A549 treated with dexamethasone at 1 μM for 4 hours (cell line): Measurements from ENCODE around the gene LBP. TPM values are rescaled to one million over a fixed set of nuclear protein-coding genes. Genes with fewer than 3 reads are reported as not detected.

Experiments
- total RNA-seq: library from RNA; stranded (reverse); fragments of 200-300 nt; extraction: Qiagen RNA extraction; gene quantifications from 5 replicates; pipeline ENCODE4 v1.2.3, GENCODE V29; 2022

Gene LBP, protein sequence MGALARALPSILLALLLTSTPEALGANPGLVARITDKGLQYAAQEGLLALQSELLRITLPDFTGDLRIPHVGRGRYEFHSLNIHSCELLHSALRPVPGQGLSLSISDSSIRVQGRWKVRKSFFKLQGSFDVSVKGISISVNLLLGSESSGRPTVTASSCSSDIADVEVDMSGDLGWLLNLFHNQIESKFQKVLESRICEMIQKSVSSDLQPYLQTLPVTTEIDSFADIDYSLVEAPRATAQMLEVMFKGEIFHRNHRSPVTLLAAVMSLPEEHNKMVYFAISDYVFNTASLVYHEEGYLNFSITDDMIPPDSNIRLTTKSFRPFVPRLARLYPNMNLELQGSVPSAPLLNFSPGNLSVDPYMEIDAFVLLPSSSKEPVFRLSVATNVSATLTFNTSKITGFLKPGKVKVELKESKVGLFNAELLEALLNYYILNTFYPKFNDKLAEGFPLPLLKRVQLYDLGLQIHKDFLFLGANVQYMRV
- 0.97 to 1.5 TPM (median 1.1 TPM) in 5 replicates for total RNA-seq

GRCh38 chr20:38346247-38346651, at the start of gene LBP:
TSS of gene LBP (plus strand) at chr20:38346482. CDS start at chr20:38346517, 35 bp downstream.

GRCh38 chr20:38303908-38304379, 42.3 kb upstream of the LBP start, which contains the start of gene BPI:
TSS of gene BPI (plus strand) at chr20:38304156. CDS start at chr20:38304224, 68 bp downstream.

Other genes starting within 250 kb of the LBP start
- gene TGM2, start 181.2 kb upstream of the LBP start, total RNA-seq, result 402 to 631 TPM (median 528 TPM) in 5 replicates
- gene KIAA1755, start 85.7 kb upstream of the LBP start, total RNA-seq, result 0.13 to 0.26 TPM (median 0.18 TPM) in 5 replicates
- not detected in 5 replicates for gene BPI, start 42.3 kb upstream of the LBP start, total RNA-seq
- gene SNHG17, start 88.8 kb downstream of the LBP start, total RNA-seq, result 163 to 192 TPM (median 179 TPM) in 5 replicates
- gene RALGAPB, start 126.4 kb downstream of the LBP start, total RNA-seq, result 14.2 to 23.0 TPM (median 20.5 TPM) in 5 replicates
- not detected in 5 replicates for gene ADIG, start 234.7 kb downstream of the LBP start, total RNA-seq